Measurements from ENCODE around the gene PTPRU.

GRCh38 chr1:29224356-29224837, 11.9 kb upstream of the PTPRU start:
- TF ChIP-seq, protein P1, sequence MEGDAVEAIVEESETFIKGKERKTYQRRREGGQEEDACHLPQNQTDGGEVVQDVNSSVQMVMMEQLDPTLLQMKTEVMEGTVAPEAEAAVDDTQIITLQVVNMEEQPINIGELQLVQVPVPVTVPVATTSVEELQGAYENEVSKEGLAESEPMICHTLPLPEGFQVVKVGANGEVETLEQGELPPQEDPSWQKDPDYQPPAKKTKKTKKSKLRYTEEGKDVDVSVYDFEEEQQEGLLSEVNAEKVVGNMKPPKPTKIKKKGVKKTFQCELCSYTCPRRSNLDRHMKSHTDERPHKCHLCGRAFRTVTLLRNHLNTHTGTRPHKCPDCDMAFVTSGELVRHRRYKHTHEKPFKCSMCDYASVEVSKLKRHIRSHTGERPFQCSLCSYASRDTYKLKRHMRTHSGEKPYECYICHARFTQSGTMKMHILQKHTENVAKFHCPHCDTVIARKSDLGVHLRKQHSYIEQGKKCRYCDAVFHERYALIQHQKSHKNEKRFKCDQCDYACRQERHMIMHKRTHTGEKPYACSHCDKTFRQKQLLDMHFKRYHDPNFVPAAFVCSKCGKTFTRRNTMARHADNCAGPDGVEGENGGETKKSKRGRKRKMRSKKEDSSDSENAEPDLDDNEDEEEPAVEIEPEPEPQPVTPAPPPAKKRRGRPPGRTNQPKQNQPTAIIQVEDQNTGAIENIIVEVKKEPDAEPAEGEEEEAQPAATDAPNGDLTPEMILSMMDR (IDR thresholded peaks at IDR 0.05), result no peak
- no peak for TF ChIP-seq POLR2A (IDR thresholded peaks at IDR 0.05)
